H9 (cell line): ENCODE data around the gene GIT2. TPM values are rescaled to one million over a fixed set of nuclear protein-coding genes. Genes with fewer than 3 reads are reported as not detected.

Experiments
- DNase-seq: peaks from one replicate; pipeline ENCODE4 v3.0.0-alpha.2; 2017
- H2AFZ ChIP-seq: one replicate; pipeline ENCODE4 v1.6.1; 2013; ENCODE audit warnings: mild to moderate bottlenecking, low read length, control low read depth, moderate library complexity
- H2AK5ac ChIP-seq: 2 replicates; pipeline ENCODE4 v1.6.1; 2013; ENCODE audit warnings: low read length, control low read depth, mixed read lengths; ENCODE audit not compliant: insufficient read length
- H2BK120ac ChIP-seq: one replicate; pipeline ENCODE4 v1.6.1; 2013; ENCODE audit warnings: low read depth, mild to moderate bottlenecking, low read length, control low read depth, inconsistent platforms; ENCODE audit not compliant: poor library complexity, severe bottlenecking
- H2BK12ac ChIP-seq: 2 replicates; pipeline ENCODE4 v1.6.1; 2013; ENCODE audit warnings: low read length, control low read depth, mixed read lengths, low read depth; ENCODE audit not compliant: insufficient read length
- H2BK15ac ChIP-seq: 2 replicates; pipeline ENCODE4 v1.6.1; 2013; ENCODE audit warnings: low read depth, low read length, control low read depth
- H2BK20ac ChIP-seq: one replicate; pipeline ENCODE4 v1.6.1; 2013; ENCODE audit warnings: low read depth, mild to moderate bottlenecking, low read length, control low read depth, inconsistent platforms; ENCODE audit not compliant: poor library complexity, severe bottlenecking
- H2BK5ac ChIP-seq: 2 replicates; pipeline ENCODE4 v1.6.1; 2013; ENCODE audit warnings: low read length, control low read depth, mixed read lengths; ENCODE audit not compliant: insufficient read length
- H3K14ac ChIP-seq: 2 replicates; pipeline ENCODE4 v1.6.1; 2013; ENCODE audit warnings: low read length, control low read depth; ENCODE audit not compliant: insufficient read depth
- H3K18ac ChIP-seq: 2 replicates; pipeline ENCODE4 v1.6.1; 2013; ENCODE audit warnings: low read depth, mild to moderate bottlenecking, mixed read lengths, low read length, control low read depth; ENCODE audit not compliant: insufficient read length
- H3K23ac ChIP-seq: 2 replicates; pipeline ENCODE4 v1.6.1; 2013; ENCODE audit warnings: low read length, control low read depth, mixed read lengths, low read depth; ENCODE audit not compliant: insufficient read length
- H3K23me2 ChIP-seq: 2 replicates; pipeline ENCODE4 v1.6.1; 2013; ENCODE audit warnings: low read depth, mild to moderate bottlenecking, mixed read lengths, low read length, control low read depth; ENCODE audit not compliant: insufficient read length, poor library complexity, severe bottlenecking
- H3K27ac ChIP-seq: 2 replicates; pipeline ENCODE4 v1.5.1; 2013; ENCODE audit warnings: low read length, control low read depth, mixed read lengths, low read depth; ENCODE audit not compliant: insufficient read length
- H3K27me3 ChIP-seq: 2 replicates; pipeline ENCODE4 v1.6.1; 2013; ENCODE audit warnings: low read length, control low read depth, inconsistent platforms; ENCODE audit not compliant: insufficient read depth
- H3K4ac ChIP-seq: 2 replicates; pipeline ENCODE4 v1.6.1; 2013; ENCODE audit warnings: low read depth, mild to moderate bottlenecking, control low read depth, inconsistent platforms, low read length, moderate library complexity
- H3K4me1 ChIP-seq: 2 replicates; pipeline ENCODE4 v1.6.1; 2013; ENCODE audit warnings: low read length, control low read depth, inconsistent platforms; ENCODE audit not compliant: insufficient read depth
- H3K4me2 ChIP-seq: 2 replicates; pipeline ENCODE4 v1.6.1; 2013; ENCODE audit warnings: low read length, control low read depth, mixed read lengths; ENCODE audit not compliant: insufficient read length, insufficient read depth
- H3K56ac ChIP-seq: 2 replicates; pipeline ENCODE4 v1.6.1; 2013; ENCODE audit warnings: low read depth, mild to moderate bottlenecking, mixed read lengths, low read length, control low read depth; ENCODE audit not compliant: insufficient read length
- H3K79me1 ChIP-seq: 2 replicates; pipeline ENCODE4 v1.6.1; 2013; ENCODE audit warnings: low read depth, mild to moderate bottlenecking, moderate library complexity, low read length, control low read depth, inconsistent platforms; ENCODE audit not compliant: insufficient read depth, poor library complexity, severe bottlenecking
- H3K79me2 ChIP-seq: 2 replicates; pipeline ENCODE4 v1.6.1; 2013; ENCODE audit warnings: low read length, control low read depth, inconsistent platforms; ENCODE audit not compliant: insufficient read depth
- H3K9ac ChIP-seq: 2 replicates; pipeline ENCODE4 v1.6.1; 2013; ENCODE audit warnings: low read length, control low read depth, mixed read lengths; ENCODE audit not compliant: insufficient read length; ENCODE audit errors: extremely low read depth
- H3K9me3 ChIP-seq: one replicate; pipeline ENCODE4 v1.6.1; 2013; ENCODE audit warnings: low read depth, low read length, inconsistent platforms; ENCODE audit not compliant: control insufficient read depth
- H3T11ph ChIP-seq: one replicate; pipeline ENCODE4 v1.6.1; 2013; ENCODE audit warnings: mild to moderate bottlenecking, low read length, control low read depth, inconsistent platforms
- H4K20me1 ChIP-seq: one replicate; pipeline ENCODE4 v1.6.1; 2013; ENCODE audit not compliant: control insufficient read depth, insufficient read length, insufficient read depth
- H4K5ac ChIP-seq: 2 replicates; pipeline ENCODE4 v1.6.1; 2013; ENCODE audit warnings: low read depth, mild to moderate bottlenecking, mixed read lengths, low read length, control low read depth; ENCODE audit not compliant: insufficient read length
- H4K8ac ChIP-seq: replicated peaks from 2 replicates; pipeline ENCODE4 v1.6.1; 2013; ENCODE audit warnings: low read length, control low read depth, mixed read lengths, low read depth; ENCODE audit not compliant: insufficient read length
- H4K91ac ChIP-seq: 2 replicates; pipeline ENCODE4 v1.6.1; 2013; ENCODE audit warnings: low read depth, mild to moderate bottlenecking, moderate library complexity, mixed read lengths, low read length, control low read depth; ENCODE audit not compliant: insufficient read length
- H3K27ac Mint-ChIP-seq, 3 experiments: 2 replicates in 2 of 3; 3 replicates in 1 of 3; pipeline ENCODE4 v1.8.0; 2020 to 2021; ENCODE audit warnings: mixed read lengths in 3 of 3, mild to moderate bottlenecking in 1 of 3, moderate library complexity in 1 of 3
- H3K27me3 Mint-ChIP-seq: 2 replicates; pipeline ENCODE4 v1.8.0; 2021; ENCODE audit warnings: low read depth, mild to moderate bottlenecking, moderate library complexity, mixed read lengths
- H3K36me3 Mint-ChIP-seq, 3 experiments: 2 replicates in 2 of 3; 3 replicates in 1 of 3; pipeline ENCODE4 v1.8.0; 2020 to 2021; ENCODE audit warnings: low read depth in 3 of 3, mixed read lengths in 3 of 3; ENCODE audit not compliant: insufficient read depth in 1 of 3
- H3K4me1 Mint-ChIP-seq, 2 experiments: 2 replicates each; pipeline ENCODE4 v1.8.0; 2020; ENCODE audit warnings: mixed read lengths in 2 of 2
- H3K4me3 Mint-ChIP-seq, 2 experiments: 2 replicates in 1 of 2; 3 replicates in 1 of 2; pipeline ENCODE4 v1.8.0; 2020 to 2021; ENCODE audit warnings: mild to moderate bottlenecking in 2 of 2, mixed read lengths in 2 of 2, moderate library complexity in 1 of 2
- H3K9me3 Mint-ChIP-seq, 2 experiments: 2 replicates in 1 of 2; 3 replicates in 1 of 2; pipeline ENCODE4 v1.8.0; 2020; ENCODE audit warnings: mild to moderate bottlenecking in 2 of 2, mixed read lengths in 2 of 2, moderate library complexity in 1 of 2
- WGBS: extraction: QIAGEN DNeasy Blood & Tissue Kit; methylation state at CpG from one replicate; pipeline ENCODE4 v1.1.7; 2013; ENCODE audit warnings: missing lambda C conversion rate, low lambda C conversion rate, mixed read lengths; ENCODE audit not compliant: insufficient read length; ENCODE audit errors: extremely low coverage; 5-methylcytosine and 5-hydroxymethylcytosine counted together
- total RNA-seq: library from RNA; stranded (reverse); gene quantifications from 2 replicates; pipeline ENCODE4 v1.2.1, GENCODE V29; 2021
- TF ChIP-seq, protein P1 (sequence below): fragments of 200-600 bp; sonication (generic); conservative IDR thresholded peaks from 3 replicates; pipeline ENCODE4 v1.8.0; 2021; ENCODE audit warnings: antibody characterized with exemption, mild to moderate bottlenecking

Gene GIT2
- total RNA-seq, 1 experiment from 2014 or later = 27.0 TPM

DNA sequence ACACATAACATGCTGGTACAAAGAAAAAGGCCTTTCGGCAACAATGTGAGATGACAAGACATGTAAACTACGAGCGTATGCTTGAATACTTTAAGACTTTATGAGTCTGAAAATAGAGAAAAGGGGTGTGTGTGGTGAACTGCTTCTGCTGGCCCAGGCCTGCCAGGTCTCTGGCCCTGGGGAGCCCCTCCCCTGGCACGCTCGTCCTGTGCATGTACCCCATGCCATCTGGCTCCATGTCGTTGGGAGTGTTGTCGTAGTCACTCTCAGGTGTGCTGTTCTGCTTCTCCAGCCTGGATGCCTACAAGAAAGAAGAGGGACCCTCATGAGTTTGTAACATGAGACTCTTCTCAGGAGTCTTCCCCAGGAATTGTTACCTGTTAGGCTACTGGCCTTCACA lies 57.2 kb downstream of the GIT2 start:
- H3K4me2 ChIP-seq = no peak overlapping the region
- H4K91ac ChIP-seq = no peak overlapping the region
- H3K56ac ChIP-seq = no peak overlapping the region
- no peak overlapping the region for H2BK12ac ChIP-seq
- H3K9me3 ChIP-seq = no peaks in the 10 kb centered on the region
- no peak overlapping the region for H3K9ac ChIP-seq
- H3T11ph ChIP-seq = no peak overlapping the region
- no peak for DNase-seq
- WGBS = no CpG with 5 or more reads among the region's 7 CpGs
- no peaks in the 10 kb centered on the region for H3K27me3 ChIP-seq
- no peaks in the 10 kb centered on the region for H3K79me2 ChIP-seq
- H4K8ac ChIP-seq = no peak overlapping the region
- H3K4ac ChIP-seq = no peak overlapping the region
- H3K4me1 ChIP-seq = no peaks in the 10 kb centered on the region
- no peak overlapping the region for H2BK5ac ChIP-seq
- H2BK120ac ChIP-seq = no peak overlapping the region
- no peak overlapping the region for H2BK15ac ChIP-seq
- no peaks in the 10 kb centered on the region for H3K23me2 ChIP-seq
- TF ChIP-seq, protein P1, sequence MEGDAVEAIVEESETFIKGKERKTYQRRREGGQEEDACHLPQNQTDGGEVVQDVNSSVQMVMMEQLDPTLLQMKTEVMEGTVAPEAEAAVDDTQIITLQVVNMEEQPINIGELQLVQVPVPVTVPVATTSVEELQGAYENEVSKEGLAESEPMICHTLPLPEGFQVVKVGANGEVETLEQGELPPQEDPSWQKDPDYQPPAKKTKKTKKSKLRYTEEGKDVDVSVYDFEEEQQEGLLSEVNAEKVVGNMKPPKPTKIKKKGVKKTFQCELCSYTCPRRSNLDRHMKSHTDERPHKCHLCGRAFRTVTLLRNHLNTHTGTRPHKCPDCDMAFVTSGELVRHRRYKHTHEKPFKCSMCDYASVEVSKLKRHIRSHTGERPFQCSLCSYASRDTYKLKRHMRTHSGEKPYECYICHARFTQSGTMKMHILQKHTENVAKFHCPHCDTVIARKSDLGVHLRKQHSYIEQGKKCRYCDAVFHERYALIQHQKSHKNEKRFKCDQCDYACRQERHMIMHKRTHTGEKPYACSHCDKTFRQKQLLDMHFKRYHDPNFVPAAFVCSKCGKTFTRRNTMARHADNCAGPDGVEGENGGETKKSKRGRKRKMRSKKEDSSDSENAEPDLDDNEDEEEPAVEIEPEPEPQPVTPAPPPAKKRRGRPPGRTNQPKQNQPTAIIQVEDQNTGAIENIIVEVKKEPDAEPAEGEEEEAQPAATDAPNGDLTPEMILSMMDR = no peak
- H3K18ac ChIP-seq = no peak overlapping the region
- H3K79me1 ChIP-seq = no peaks in the 10 kb centered on the region
- no peak overlapping the region for H3K27ac ChIP-seq
- Mint-ChIP-seq H3K27ac (no peak overlapping the region; a peak in 1 of 7 replicates), H3K27me3 (no peaks in the 10 kb centered on the region), H3K4me3 (no peak overlapping the region), H3K9me3 (no peaks in the 10 kb centered on the region), H3K36me3 (peaks cover 0 to 33% (median 16%) of the 10 kb centered on the region in 3 experiments; a peak in 5 of 7 replicates), H3K4me1 (no peaks in the 10 kb centered on the region)
- no peak overlapping the region for H2AK5ac ChIP-seq
- no peak overlapping the region for H3K14ac ChIP-seq
- no peak overlapping the region for H2BK20ac ChIP-seq
- H3K23ac ChIP-seq = no peak overlapping the region
- H4K5ac ChIP-seq = no peak overlapping the region
- no peaks in the 10 kb centered on the region for H4K20me1 ChIP-seq
- no peak overlapping the region for H2AFZ ChIP-seq
